ENCODE results near the gene SELENBP1.

Gene SELENBP1

GRCh38 chr1:151411884-151412283 is 39.4 kb upstream of the SELENBP1 start:
- Histone ChIP-seq H3K4me3 (ENCODE audit: low read depth, low read length) (no peak overlapping the region), H3K4me2 (ENCODE audit: low read length) (no peak overlapping the region), H3K79me2 (no peaks in the 10 kb centered on the region), H2AFZ (no peak overlapping the region), H3K27me3 (ENCODE audit: control insufficient read depth, insufficient read depth, low read length) (no peaks in the 10 kb centered on the region), H3K36me3 (ENCODE audit: control insufficient read depth, insufficient read depth, low read length) (no peaks in the 10 kb centered on the region), H3K9ac (no peak overlapping the region), H3K9me3 (ENCODE audit: control insufficient read depth, low read length) (no peaks in the 10 kb centered on the region), H3K27ac (no peak overlapping the region), H3K4me1 (no peaks in the 10 kb centered on the region)
- no peak for TF ChIP-seq CTCF (IDR thresholded peaks at IDR 0.05)

- no peaks in the 10 kb centered on the region for H3K9me3 ChIP-seq (ENCODE audit: control insufficient read depth, low read length)
- no peak for TF ChIP-seq CTCF (IDR thresholded peaks at IDR 0.05)
These were observed 36.4 kb upstream of the SELENBP1 start for GRCh38 chr1:151408891-151409290.

GRCh38 chr1:151407304-151407703 is 34.8 kb upstream of the SELENBP1 start:
- TF ChIP-seq CTCF (IDR thresholded peaks at IDR 0.05) = no peak
- H3K27me3 ChIP-seq (ENCODE audit: control insufficient read depth, insufficient read depth, low read length) = no peaks in the 10 kb centered on the region
- H3K9me3 ChIP-seq (ENCODE audit: control insufficient read depth, low read length) = no peaks in the 10 kb centered on the region
- no peaks in the 10 kb centered on the region for H3K79me2 ChIP-seq
- no peak overlapping the region for H2AFZ ChIP-seq
- H3K27ac ChIP-seq = no peak overlapping the region
- no peak overlapping the region for H3K4me2 ChIP-seq (ENCODE audit: low read length)
- H3K4me3 ChIP-seq (ENCODE audit: low read depth, low read length) = no peak overlapping the region
- no peak overlapping the region for H3K9ac ChIP-seq
- no peaks in the 10 kb centered on the region for H3K4me1 ChIP-seq
- H3K36me3 ChIP-seq (ENCODE audit: control insufficient read depth, insufficient read depth, low read length) = no peaks in the 10 kb centered on the region

More at GRCh38 chr1:151408891-151409290, 36.4 kb upstream of the SELENBP1 start:
- H2AFZ ChIP-seq = no peak overlapping the region
- H3K4me3 ChIP-seq (ENCODE audit: low read depth, low read length) = no peak overlapping the region
- H3K36me3 ChIP-seq (ENCODE audit: control insufficient read depth, insufficient read depth, low read length) = no peaks in the 10 kb centered on the region
- H3K4me1 ChIP-seq = no peaks in the 10 kb centered on the region
- no peaks in the 10 kb centered on the region for H3K79me2 ChIP-seq
- H3K4me2 ChIP-seq (ENCODE audit: low read length) = no peak overlapping the region
- H3K9ac ChIP-seq = no peak overlapping the region
- H3K27ac ChIP-seq = no peak overlapping the region
- H3K27me3 ChIP-seq (ENCODE audit: control insufficient read depth, insufficient read depth, low read length) = no peaks in the 10 kb centered on the region

- Histone ChIP-seq H3K9ac (no peak overlapping the region), H3K36me3 (ENCODE audit: control insufficient read depth, insufficient read depth, low read length) (no peaks in the 10 kb centered on the region), H3K4me3 (ENCODE audit: low read depth, low read length) (no peak overlapping the region), H3K79me2 (no peaks in the 10 kb centered on the region), H3K4me2 (ENCODE audit: low read length) (no peak overlapping the region), H3K9me3 (ENCODE audit: control insufficient read depth, low read length) (no peaks in the 10 kb centered on the region), H3K4me1 (no peaks in the 10 kb centered on the region), H3K27me3 (ENCODE audit: control insufficient read depth, insufficient read depth, low read length) (no peaks in the 10 kb centered on the region), H2AFZ (no peak overlapping the region), H3K27ac (no peak overlapping the region)
- TF ChIP-seq CTCF (IDR thresholded peaks at IDR 0.05) = no peak
These were observed 33.7 kb upstream of the SELENBP1 start for GRCh38 chr1:151406176-151406575.

- H3K36me3 ChIP-seq (ENCODE audit: control insufficient read depth, insufficient read depth, low read length) = no peaks in the 10 kb centered on the region
- no peaks in the 10 kb centered on the region for H3K27me3 ChIP-seq (ENCODE audit: control insufficient read depth, insufficient read depth, low read length)
- no peak overlapping the region for H3K27ac ChIP-seq
- no peaks in the 10 kb centered on the region for H3K9me3 ChIP-seq (ENCODE audit: control insufficient read depth, low read length)
- H3K4me2 ChIP-seq (ENCODE audit: low read length) = no peak overlapping the region
- peaks cover 3% of the 10 kb centered on the region for H3K4me1 ChIP-seq
- H2AFZ ChIP-seq = no peak overlapping the region
- no peak overlapping the region for H3K9ac ChIP-seq
- H3K79me2 ChIP-seq = no peaks in the 10 kb centered on the region
- no peak for TF ChIP-seq CTCF (IDR thresholded peaks at IDR 0.05)
- no peak overlapping the region for H3K4me3 ChIP-seq (ENCODE audit: low read depth, low read length)
These were observed 32.9 kb upstream of the SELENBP1 start for GRCh38 chr1:151405187-151405951.
